H1 (cell line): ENCODE results near the gene S100A4. TPM values are rescaled to one million over a fixed set of nuclear protein-coding genes. Genes with fewer than 3 reads are reported as not detected.

Source experiments
- CTCF ChIA-PET: fragments of 300-600 bp; sonication (Branson Sonifier 250); formaldehyde crosslinking; loops from one replicate; lab custom pipeline; 2021; ENCODE audit not compliant: partially characterized antibody; lab: Charles Lee
- POLR2A ChIA-PET: fragments of 300-600 bp; sonication (Branson Sonifier 250); formaldehyde crosslinking; loops from one replicate; lab custom pipeline; 2021; ENCODE audit warnings: inconsistent platforms; ENCODE audit not compliant: partially characterized antibody; lab: Charles Lee
- DNase-seq, 2 experiments: peaks; one replicate each; pipeline versions ENCODE4 v3.0.0 to v3.0.0-alpha.2; 2010 to 2022; ENCODE audit warnings: low spot score in 2 of 2, low read depth in 1 of 2, mixed read lengths in 1 of 2
- FAIRE-seq: peaks from 2 replicates; lab custom pipeline; 2011; peaks lifted over from hg19 to GRCh38; lab: Jason Lieb, UNC
- H2AFZ ChIP-seq: 2 replicates; pipeline ENCODE4 v1.8.1; 2012; ENCODE audit warnings: low read length, inconsistent platforms
- H2AK5ac ChIP-seq: 2 replicates; pipeline ENCODE4 v1.6.1; 2013; ENCODE audit warnings: low read depth, low read length
- H2BK120ac ChIP-seq: replicated peaks from 2 replicates; pipeline ENCODE3; 2013; ENCODE audit warnings: low read depth, low read length, inconsistent platforms
- H2BK12ac ChIP-seq: 2 replicates; pipeline ENCODE4 v1.6.1; 2013; ENCODE audit warnings: low read depth, low read length
- H2BK15ac ChIP-seq: 2 replicates; pipeline ENCODE4 v1.6.1; 2013; ENCODE audit warnings: low read length
- H2BK20ac ChIP-seq: 2 replicates; pipeline ENCODE4 v1.6.1; 2013; ENCODE audit warnings: low read length
- H2BK5ac ChIP-seq: 2 replicates; pipeline ENCODE4 v1.6.1; 2013; ENCODE audit warnings: low read depth, low read length
- H3K14ac ChIP-seq: 2 replicates; pipeline ENCODE4 v1.6.1; 2013; ENCODE audit warnings: inconsistent platforms; ENCODE audit not compliant: insufficient read length
- H3K18ac ChIP-seq: 2 replicates; pipeline ENCODE4 v1.6.1; 2013; ENCODE audit warnings: low read length; ENCODE audit errors: extremely low read depth
- H3K23ac ChIP-seq: 2 replicates; pipeline ENCODE4 v1.6.1; 2013; ENCODE audit warnings: inconsistent platforms; ENCODE audit not compliant: insufficient read length
- H3K23me2 ChIP-seq: 2 replicates; pipeline ENCODE4 v1.6.1; 2013; ENCODE audit warnings: low read depth, low read length
- H3K27ac ChIP-seq: 2 replicates; pipeline ENCODE4 v1.6.1; 2011; ENCODE audit warnings: low read depth, low read length, inconsistent platforms
- H3K27me3 ChIP-seq, 4 experiments: replicated peaks in 1 of 4; 1 replicate in 1 of 4; 2 replicates in 3 of 4; pipeline versions ENCODE4 v1.6.1 to v1.8.1; 2011 to 2013; ENCODE audit warnings: low read length in 3 of 4, mild to moderate bottlenecking in 3 of 4, inconsistent platforms in 2 of 4, mixed read lengths in 2 of 4, moderate library complexity in 1 of 4; ENCODE audit not compliant: control insufficient read depth in 3 of 4, insufficient read depth in 3 of 4; ENCODE audit errors: extremely low read depth in 1 of 4
- H3K36me3 ChIP-seq, 4 experiments: 2 replicates each; pipeline versions ENCODE4 v1.6.1 to v1.8.1; 2011 to 2013; ENCODE audit warnings: mild to moderate bottlenecking in 4 of 4, low read length in 3 of 4, moderate library complexity in 2 of 4, control low read depth in 1 of 4, inconsistent platforms in 1 of 4; ENCODE audit not compliant: insufficient read depth in 4 of 4, control insufficient read depth in 2 of 4
- H3K4ac ChIP-seq: replicated peaks from 2 replicates; pipeline ENCODE3; 2013; ENCODE audit warnings: low read length, low read depth, mixed read lengths, inconsistent platforms; ENCODE audit not compliant: insufficient read length
- H3K4me1 ChIP-seq, 4 experiments: replicated peaks in 1 of 4; 1 replicate in 1 of 4; 2 replicates in 3 of 4; pipeline versions ENCODE4 v1.6.1 to v1.8.1; 2011 to 2013; ENCODE audit warnings: low read length in 3 of 4, inconsistent platforms in 2 of 4, mixed read lengths in 1 of 4; ENCODE audit not compliant: insufficient read depth in 4 of 4, control insufficient read depth in 3 of 4
- H3K4me2 ChIP-seq, 2 experiments: 2 replicates each; pipeline versions ENCODE4 v1.6.1 to v1.8.1; 2011 to 2013; ENCODE audit warnings: low read depth in 2 of 2, low read length in 2 of 2, control low read depth in 1 of 2, inconsistent platforms in 1 of 2, mild to moderate bottlenecking in 1 of 2; ENCODE audit not compliant: insufficient read depth in 1 of 2
- H3K4me3 ChIP-seq, 4 experiments: fragments of 200-600, 300-600 bp in 1 of 4; sonication (generic), shearing (Covaris generic), sonication (Bioruptor Twin) in 1 of 4; 2 replicates each; pipeline versions ENCODE4 v1.5.1 to v1.8.1; 2011 to 2016; ENCODE audit warnings: low read length in 4 of 4, low read depth in 3 of 4, control low read depth in 2 of 4, inconsistent platforms in 2 of 4, mild to moderate bottlenecking in 2 of 4, mixed read lengths in 1 of 4, moderate library complexity in 1 of 4; ENCODE audit not compliant: insufficient read depth in 2 of 4; ENCODE audit errors: extremely low read depth in 1 of 4
- H3K56ac ChIP-seq: replicated peaks from 2 replicates; pipeline ENCODE3; 2013; ENCODE audit warnings: low read depth, mild to moderate bottlenecking, mixed read lengths, low read length, inconsistent platforms; ENCODE audit not compliant: insufficient read length
- H3K79me1 ChIP-seq: 2 replicates; pipeline ENCODE4 v1.6.1; 2013; ENCODE audit warnings: low read depth, low read length, control low read depth
- H3K79me2 ChIP-seq, 2 experiments: 2 replicates each; pipeline versions ENCODE4 v1.6.1 to v1.8.1; 2012 to 2013; ENCODE audit warnings: low read length in 2 of 2, mild to moderate bottlenecking in 2 of 2, inconsistent platforms in 1 of 2; ENCODE audit not compliant: insufficient read depth in 2 of 2, control insufficient read depth in 1 of 2
- H3K9ac ChIP-seq, 4 experiments: replicated peaks in 1 of 4; 1 replicate in 1 of 4; 2 replicates in 3 of 4; pipeline versions ENCODE4 v1.6.1 to v1.8.1; 2011 to 2013; ENCODE audit warnings: low read depth in 3 of 4, low read length in 3 of 4, control low read depth in 2 of 4, mild to moderate bottlenecking in 2 of 4, moderate library complexity in 2 of 4, inconsistent platforms in 1 of 4; ENCODE audit errors: extremely low read depth in 1 of 4
- H3K9me3 ChIP-seq, 2 experiments: 2 replicates each; pipeline versions ENCODE4 v1.6.1 to v1.8.1; 2012 to 2013; ENCODE audit warnings: mild to moderate bottlenecking in 2 of 2, moderate library complexity in 2 of 2, control low read depth in 1 of 2, inconsistent platforms in 1 of 2, low read depth in 1 of 2, low read length in 1 of 2, mixed read lengths in 1 of 2; ENCODE audit not compliant: insufficient read depth in 2 of 2
- H4K20me1 ChIP-seq, 2 experiments: replicated peaks in 1 of 2; 2 replicates each; pipeline versions ENCODE3 to v1.8.1; 2011 to 2013; ENCODE audit warnings: inconsistent platforms in 2 of 2, low read length in 2 of 2, mild to moderate bottlenecking in 1 of 2; ENCODE audit not compliant: insufficient read depth in 2 of 2, control insufficient read depth in 1 of 2
- H4K5ac ChIP-seq: 2 replicates; pipeline ENCODE4 v1.6.1; 2013; ENCODE audit warnings: low read length, low read depth, mixed read lengths, inconsistent platforms; ENCODE audit not compliant: insufficient read length
- H4K8ac ChIP-seq: 2 replicates; pipeline ENCODE4 v1.8.0; 2013; ENCODE audit warnings: mild to moderate bottlenecking, moderate library complexity, low read length, inconsistent platforms; ENCODE audit not compliant: insufficient read depth; ENCODE audit errors: extremely low read depth
- H4K91ac ChIP-seq: replicated peaks from 2 replicates; pipeline ENCODE3; 2013; ENCODE audit warnings: low read length, mixed read lengths, inconsistent platforms; ENCODE audit not compliant: insufficient read length
- CHD1 ChIP-seq: IDR thresholded peaks from 2 replicates; pipeline ENCODE4 v1.6.1; 2012; ENCODE audit warnings: low read depth, low read length, improper control_type of control experiment
- GABPA ChIP-seq: IDR thresholded peaks from 2 replicates; pipeline ENCODE4 v1.6.1; 2011; ENCODE audit warnings: mild to moderate bottlenecking, low read length, moderate library complexity, borderline replicate concordance; ENCODE audit not compliant: insufficient read depth
- KDM4A ChIP-seq: IDR thresholded peaks from one replicate; pipeline ENCODE4 v1.7.1; 2012; ENCODE audit warnings: low read depth, mild to moderate bottlenecking, moderate library complexity, low read length, inconsistent platforms; ENCODE audit not compliant: severe bottlenecking
- WGBS, 2 experiments: shearing (Covaris generic) in 1 of 2; methylation state at CpG; one replicate each; pipeline versions ENCODE4 v1.1.6 to v1.1.7; 2013 to 2015; ENCODE audit warnings: low lambda C conversion rate in 2 of 2, mixed read lengths in 2 of 2, inconsistent platforms in 1 of 2, low coverage in 1 of 2, missing lambda C conversion rate in 1 of 2; ENCODE audit not compliant: insufficient replicate concordance in 2 of 2, insufficient coverage in 1 of 2, insufficient read length in 1 of 2; ENCODE audit errors: extremely low coverage in 1 of 2, missing lambda C conversion rate in 1 of 2; 5-methylcytosine and 5-hydroxymethylcytosine counted together
- polyA plus RNA-seq, 7 experiments: library from polyadenylated mRNA; depleted of rRNA in 3 of 7; stranded (reverse) in 5 of 7; unstranded in 2 of 7; fragments of >200 nt in 5 of 7; fragments of 200-250 nt in 2 of 7; gene quantifications; 1 replicate in 5 of 7; 2 replicates in 1 of 7; 4 replicates in 1 of 7; pipeline versions ENCODE4 v1.2.1 to v1.2.3, GENCODE V29; 2011 to 2013; ENCODE audit warnings: missing spikeins in 2 of 7, mixed read lengths in 2 of 7
- total RNA-seq: library from RNA; stranded (reverse); fragmentation: NEBNext Ultra II Directional; extraction: Animal tissue kit (Norgen Biotek cat#: 25700); gene quantifications from 2 replicates; pipeline ENCODE4 v1.2.1, GENCODE V29; 2021

S100A4 gene
- total and polyA plus RNA-seq, 2 of the 8 experiments (the other 6 are each of a cell fraction or from before 2014, with no cell fraction given): 36.3 to 85.4 TPM

DNA sequence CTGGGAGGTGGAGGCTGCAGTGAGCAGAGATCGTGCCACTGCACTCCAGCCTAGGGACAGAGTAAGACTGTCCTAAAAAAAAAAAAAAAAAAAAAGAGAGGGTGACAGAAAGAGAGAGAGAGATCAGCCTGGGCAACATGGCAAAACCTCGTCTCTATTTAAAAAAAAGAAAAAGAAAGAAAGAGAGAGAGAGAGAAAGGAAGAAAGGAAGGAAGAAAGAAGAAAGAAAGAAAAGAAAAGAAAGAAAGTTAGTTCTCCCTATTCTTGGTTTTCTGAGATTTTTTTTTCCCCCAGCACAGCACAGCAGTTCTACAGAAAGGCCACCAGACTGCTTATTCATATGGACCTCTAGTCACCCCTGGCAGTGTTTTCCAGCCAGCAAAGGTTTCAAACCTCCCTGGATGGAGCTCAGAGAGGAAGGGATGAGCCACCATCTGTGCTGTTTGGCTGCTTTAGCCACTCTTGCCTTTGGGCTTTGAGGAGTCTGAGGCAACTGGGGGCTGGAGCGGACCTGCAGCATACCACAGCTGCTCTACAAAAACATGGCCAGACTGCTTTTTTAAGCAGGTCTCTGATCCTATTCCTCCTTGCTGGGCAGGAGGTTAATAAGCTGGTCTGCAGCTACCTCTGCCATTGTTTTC, 20.4 kb downstream of the S100A4 start:
- no peak overlapping the region for H3K4ac ChIP-seq
- H3K4me3 ChIP-seq: no peak overlapping the region
- WGBS, 2 experiments: 50% methylated on average over 3 of the region's 3 CpGs; no CpG with 5 or more reads in 1 of the 2 experiments
- no peak overlapping the region for H3K23ac ChIP-seq
- no peak overlapping the region for H4K5ac ChIP-seq
- H3K18ac ChIP-seq: no peak overlapping the region
- DNase-seq: no peak
- no peaks in the 10 kb centered on the region for H3K79me2 ChIP-seq
- H3K36me3 ChIP-seq: no peaks in the 10 kb centered on the region
- ChIA-PET POLR2A (interaction anchor here (0.6 to 1.3 kb wide), 3 partner anchors 102 to 633 kb away, joined by 3 to 5 read pairs (median 3); partner anchors contain the start of gene S100A13), CTCF (interaction anchor here (0.6 to 4.1 kb wide), 23 partner anchors 8 to 270 kb away, joined by 3 to 19 read pairs (median 4); partner anchors contain the start of genes PGLYRP3, S100A1, S100A13 and S100A14)
- no peak overlapping the region for H3K4me2 ChIP-seq
- no peak overlapping the region for H3K56ac ChIP-seq
- H2AK5ac ChIP-seq: no peak overlapping the region
- H2BK120ac ChIP-seq: no peak overlapping the region
- no peak overlapping the region for H2BK20ac ChIP-seq
- no peak overlapping the region; the same call in 1 of the 2 replicates for H4K8ac ChIP-seq
- H2BK12ac ChIP-seq: peak overlapping the region; percentile 5; the same call in 1 of the 2 replicates
- no peak overlapping the region for H3K14ac ChIP-seq
- H3K79me1 ChIP-seq: no peaks in the 10 kb centered on the region
- peaks cover 0 to 2% of the 10 kb centered on the region in 2 experiments; a peak in 1 of 4 replicates for H3K9me3 ChIP-seq
- peaks cover 6 to 15% (median 8%) of the 10 kb centered on the region in 4 experiments; a peak in 5 of 7 replicates for H3K4me1 ChIP-seq
- no peak overlapping the region for H2BK15ac ChIP-seq
- FAIRE-seq: no peak
- H3K23me2 ChIP-seq: no peaks in the 10 kb centered on the region
- no peak overlapping the region for H2BK5ac ChIP-seq
- no peak overlapping the region for H3K9ac ChIP-seq
- no peak overlapping the region for H4K91ac ChIP-seq
- no peaks in the 10 kb centered on the region; a peak in 1 of 7 replicates for H3K27me3 ChIP-seq
- no peaks in the 10 kb centered on the region for H4K20me1 ChIP-seq
- H3K27ac ChIP-seq: no peak overlapping the region
- H2AFZ ChIP-seq: 0 out of 2 replicates have a peak overlapping the region, but pooled peaks have one; percentile 5
- TF ChIP-seq KDM4A: no peak
- TF ChIP-seq CHD1: no peak
- TF ChIP-seq GABPA: no peak
